HL-60/S4 treated with phorbol 12-myristate 13-acetate at 8.2 ng/mL for 4 days and 3 days (cell line): ENCODE measurements around the gene PTCD1.

Source experiments
- in situ Hi-C: fragments of 300-500 bp; cut with MboI; formaldehyde crosslinking; loops from 2 replicates; pipeline ENCODE4 v1.15.0; 2022; ENCODE audit warnings: low sequenced_read_pairs

The PTCD1 gene, protein sequence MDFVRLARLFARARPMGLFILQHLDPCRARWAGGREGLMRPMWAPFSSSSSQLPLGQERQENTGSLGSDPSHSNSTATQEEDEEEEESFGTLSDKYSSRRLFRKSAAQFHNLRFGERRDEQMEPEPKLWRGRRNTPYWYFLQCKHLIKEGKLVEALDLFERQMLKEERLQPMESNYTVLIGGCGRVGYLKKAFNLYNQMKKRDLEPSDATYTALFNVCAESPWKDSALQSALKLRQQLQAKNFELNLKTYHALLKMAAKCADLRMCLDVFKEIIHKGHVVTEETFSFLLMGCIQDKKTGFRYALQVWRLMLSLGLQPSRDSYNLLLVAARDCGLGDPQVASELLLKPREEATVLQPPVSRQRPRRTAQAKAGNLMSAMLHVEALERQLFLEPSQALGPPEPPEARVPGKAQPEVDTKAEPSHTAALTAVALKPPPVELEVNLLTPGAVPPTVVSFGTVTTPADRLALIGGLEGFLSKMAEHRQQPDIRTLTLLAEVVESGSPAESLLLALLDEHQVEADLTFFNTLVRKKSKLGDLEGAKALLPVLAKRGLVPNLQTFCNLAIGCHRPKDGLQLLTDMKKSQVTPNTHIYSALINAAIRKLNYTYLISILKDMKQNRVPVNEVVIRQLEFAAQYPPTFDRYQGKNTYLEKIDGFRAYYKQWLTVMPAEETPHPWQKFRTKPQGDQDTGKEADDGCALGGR

DNA sequence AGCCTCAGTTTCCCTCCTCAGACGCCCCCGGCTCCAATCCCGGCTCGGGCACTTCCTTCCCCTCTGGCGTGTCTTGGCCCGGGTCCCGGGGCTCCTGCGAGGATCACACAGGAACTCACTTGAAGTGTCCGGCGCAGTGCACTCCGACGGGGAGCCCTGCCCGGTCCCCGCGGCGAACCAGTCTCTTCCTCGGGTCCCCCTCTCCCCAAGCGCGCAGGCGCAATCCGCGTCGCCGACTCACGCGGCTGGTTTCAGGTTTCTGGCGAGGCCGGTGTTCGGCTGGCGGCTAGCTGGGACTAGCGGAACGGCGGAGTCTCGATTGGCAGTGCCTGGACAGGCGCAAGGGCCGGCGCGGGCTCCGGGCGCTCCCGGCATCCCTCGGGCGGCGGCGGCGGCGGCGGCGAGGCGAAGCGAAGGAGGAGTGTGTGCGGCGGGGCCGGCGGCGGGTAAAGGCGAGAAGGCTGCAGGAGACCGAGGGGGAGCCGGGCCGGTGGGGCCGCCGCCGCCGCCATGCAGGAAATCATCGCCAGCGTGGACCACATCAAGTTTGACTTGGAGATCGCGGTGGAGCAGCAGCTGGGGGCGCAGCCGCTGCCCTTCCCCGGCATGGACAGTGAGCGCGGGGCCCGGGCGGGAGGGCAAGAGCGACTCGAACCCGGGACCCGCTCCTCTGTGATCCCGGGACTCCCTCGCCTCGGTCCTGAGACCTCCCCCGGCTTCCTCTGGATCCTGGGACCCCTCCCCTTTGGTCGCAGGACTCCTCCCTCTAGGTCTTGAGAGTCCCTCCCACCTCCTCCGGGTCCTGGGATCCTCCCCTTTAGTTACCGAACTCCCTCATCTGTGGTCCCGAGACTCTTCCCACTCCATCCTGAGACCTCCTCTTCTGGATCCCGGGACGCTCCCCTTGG is at the start of gene PTCD1, which contains the start of gene CPSF4:
Gene PTCD1, minus strand, starts transcription at position 226 of the 908 bp plus-strand sequence. CDS start 3,556 bp downstream, outside the sequence.
Gene CPSF4, plus strand, starts transcription at position 371 of the 908 bp plus-strand sequence. Its CDS starts 140 bp downstream, at position 511.
- in situ Hi-C loops: no loop called here

DNA sequence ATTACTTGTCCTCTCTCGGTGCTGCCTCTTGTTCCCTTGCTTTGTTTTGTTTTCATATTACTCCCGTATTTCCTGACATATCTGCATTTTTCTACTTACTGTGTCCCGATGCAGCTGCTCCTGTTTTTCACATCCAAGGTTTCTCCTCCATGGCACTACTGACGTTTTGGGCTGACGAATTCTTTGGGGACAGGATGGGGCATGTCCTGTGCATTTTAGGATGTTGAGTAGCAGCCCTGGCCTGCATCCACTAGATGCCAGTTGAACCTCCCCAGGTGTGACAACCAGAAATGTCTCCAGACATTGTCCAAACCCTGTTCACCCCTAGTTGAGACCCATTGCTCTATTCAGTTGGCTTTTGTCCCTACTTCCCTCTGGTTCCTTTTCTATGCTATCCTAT is 46.5 kb upstream of the PTCD1 start:
- in situ Hi-C loops: no loop called here

DNA sequence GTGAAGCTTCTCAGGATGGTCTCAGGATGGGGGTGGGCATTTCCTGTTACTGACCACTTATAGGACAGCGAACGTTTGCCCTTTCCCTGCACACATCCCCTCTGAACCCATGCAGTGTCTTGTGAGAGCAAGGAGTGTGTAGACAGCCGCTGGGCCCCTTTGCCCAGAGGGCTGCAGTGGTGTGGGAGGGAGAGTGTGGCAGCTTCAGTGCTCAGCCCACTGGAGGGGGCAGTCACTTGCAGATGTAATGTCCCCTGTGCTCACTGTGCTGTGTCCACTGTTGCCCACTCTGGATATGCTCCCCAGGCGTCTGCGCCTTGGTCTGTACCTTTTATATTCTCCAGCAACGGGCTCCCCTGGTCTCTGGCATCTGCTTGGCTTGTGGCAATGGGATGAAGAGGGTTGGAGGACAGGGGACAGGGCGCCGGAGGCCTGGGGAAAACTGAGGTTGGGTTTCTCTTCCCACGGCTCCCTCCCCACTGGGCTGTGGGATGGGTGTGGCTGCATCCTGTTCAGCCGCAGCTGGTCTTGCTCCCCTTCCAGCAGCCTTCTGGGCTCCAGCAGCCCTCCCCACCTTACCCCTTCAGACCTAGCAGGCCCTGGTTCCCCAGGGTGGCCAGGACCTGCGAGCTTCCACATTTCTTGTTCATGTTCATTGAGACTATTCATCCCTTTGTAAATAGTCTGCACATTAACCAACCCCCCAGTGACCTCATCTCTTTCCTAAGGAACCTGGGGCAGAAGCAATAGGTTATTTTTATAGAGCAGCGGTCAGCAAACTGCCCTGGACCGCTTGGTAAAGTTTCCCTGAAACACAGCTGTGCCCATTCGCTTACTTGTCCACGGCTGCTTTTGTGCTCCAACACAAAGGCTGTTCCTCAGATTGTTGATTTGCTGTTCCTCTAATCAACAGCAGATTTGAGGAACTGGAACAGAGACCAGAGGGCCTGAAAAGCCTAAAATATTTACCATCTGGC is 40.2 kb upstream of the PTCD1 start:
- in situ Hi-C loops: no loop called here

DNA sequence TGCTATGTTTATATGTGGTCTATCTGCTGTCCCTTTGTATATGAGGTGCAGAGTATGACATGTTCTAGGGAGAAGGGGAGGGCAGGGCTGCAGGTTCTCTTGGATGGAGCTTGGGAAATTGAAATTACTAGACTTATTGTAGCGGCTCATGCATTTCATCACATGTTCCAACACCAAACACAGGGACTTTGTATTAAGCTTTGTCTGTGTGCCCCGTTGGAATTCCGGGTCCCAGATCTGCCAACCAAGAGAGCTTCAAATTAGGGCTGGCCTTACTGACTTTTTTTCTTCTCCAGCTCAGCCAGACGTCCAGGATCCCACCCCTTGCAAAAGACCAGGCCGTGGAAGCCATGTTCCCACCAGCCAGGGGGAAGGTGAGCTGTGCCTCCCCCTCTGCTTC is 37.5 kb upstream of the PTCD1 start:
- in situ Hi-C loops: no loop called here

DNA sequence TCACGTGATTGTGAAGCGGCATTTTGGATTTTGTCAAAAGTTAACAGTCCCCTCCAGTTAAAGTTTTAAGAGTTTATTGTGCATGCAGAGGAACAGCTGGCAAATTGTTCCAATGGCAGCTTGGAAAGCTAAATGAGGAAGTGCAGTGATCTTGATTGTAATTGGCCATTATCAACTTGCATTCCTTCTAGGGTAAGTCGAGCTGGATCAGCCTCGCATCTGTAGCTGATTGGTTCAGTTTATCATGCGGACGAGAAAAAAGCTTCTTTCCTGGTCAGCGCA is 34.7 kb upstream of the PTCD1 start:
- in situ Hi-C loops: no loop called here

DNA sequence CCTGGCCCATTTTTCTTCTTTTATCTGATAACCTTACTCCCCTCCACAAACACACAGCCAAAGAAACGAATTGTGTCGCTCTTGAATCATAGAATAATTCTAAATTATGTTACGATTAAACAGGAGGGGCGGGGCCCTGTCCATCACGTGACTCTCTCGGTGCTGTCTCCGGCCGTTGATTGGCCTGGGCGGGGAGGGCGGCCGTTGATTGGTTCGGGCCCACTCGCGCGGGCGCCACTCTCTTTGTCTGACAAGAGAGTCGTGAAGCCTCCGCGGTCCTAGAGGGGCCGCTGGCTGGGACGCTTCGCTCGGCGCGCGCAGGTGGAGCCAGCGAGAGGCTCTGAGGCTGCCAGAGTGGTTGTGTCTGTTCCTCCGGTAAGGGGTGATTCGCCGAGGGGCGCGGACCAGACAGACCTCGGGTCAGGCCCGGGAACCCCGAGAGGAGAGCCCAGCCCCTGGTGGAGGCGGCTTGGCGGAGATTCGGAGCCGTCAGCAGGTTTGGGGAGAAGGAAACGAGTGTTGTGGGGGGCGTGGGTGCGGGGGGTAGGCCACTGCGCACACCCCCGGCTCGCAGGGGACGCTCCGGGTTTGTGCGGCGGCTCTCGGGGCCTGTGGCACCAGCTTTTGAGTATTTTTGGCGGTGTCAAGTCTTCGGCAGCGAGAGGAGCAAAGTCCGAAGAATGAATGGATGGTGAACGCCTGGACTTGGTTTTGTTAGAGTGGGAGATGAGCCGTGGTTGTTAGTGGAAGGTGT is 34.1 kb upstream of the PTCD1 start, which contains the start of gene ZNF789:
Gene ZNF789, plus strand, starts transcription at position 330 of the 754 bp plus-strand sequence. CDS start 3,567 bp downstream, outside the sequence.
- in situ Hi-C loops: no loop called here

DNA sequence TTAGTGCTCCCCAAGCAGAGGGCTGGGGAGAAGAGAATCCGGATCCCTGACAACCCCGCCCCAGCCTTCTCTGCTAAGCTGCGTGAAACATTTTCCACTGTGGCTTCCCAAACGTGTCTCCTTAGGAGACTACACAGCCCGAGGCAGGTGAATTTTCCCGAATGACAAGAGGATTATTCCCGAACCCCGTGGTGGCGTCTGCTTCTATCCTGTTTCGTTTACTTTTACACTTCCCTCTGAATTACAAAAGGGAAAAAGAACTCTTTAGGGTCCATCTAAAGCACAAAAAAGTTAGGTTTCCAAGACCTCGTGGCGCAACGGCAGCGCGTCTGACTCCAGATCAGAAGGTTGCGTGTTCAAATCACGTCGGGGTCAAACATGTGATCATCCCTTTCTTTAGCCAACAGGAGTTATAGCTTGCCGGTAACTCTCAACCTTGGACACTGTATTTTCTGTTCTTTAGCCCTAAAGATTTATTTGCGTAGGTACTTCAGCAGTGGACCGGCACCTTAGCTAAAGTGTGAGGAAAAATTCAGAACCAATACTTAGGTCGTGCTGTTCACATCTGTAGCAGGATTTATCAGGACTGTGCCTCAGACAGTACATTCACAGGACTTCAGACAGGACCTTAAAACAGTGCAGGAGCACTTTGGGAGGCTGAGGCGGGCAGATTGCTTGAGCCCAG is 30.9 kb upstream of the PTCD1 start:
- in situ Hi-C loops: no loop called here

DNA sequence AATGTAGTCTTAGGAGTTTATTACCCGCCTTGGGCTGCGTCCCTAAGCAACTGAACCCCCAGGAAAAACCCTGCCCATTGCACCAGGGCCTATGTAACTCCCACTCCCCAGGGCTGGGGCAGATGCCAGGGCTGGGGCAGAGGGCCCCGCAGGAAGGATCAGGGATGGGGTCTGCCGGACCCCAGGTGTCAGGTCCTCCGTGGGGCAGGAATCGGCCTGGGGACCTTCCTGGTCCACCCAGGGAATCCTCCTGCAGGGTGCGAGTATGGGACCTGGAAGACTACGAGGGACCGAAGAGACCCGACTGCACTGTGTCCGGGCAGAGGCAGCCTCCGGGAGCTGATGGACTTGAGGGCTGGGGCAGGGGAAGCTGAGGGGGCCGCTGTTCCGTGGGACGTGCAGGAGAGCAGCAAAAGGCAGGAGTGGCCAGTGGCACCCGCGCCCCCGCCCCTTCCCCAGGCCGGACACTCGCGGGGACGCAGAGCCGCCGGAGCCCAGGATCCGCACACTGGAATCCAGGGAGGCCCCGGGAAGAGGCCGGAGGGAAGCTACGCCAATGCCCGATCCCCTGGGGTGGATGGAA is 29.8 kb upstream of the PTCD1 start:
- in situ Hi-C loops: no loop called here

DNA sequence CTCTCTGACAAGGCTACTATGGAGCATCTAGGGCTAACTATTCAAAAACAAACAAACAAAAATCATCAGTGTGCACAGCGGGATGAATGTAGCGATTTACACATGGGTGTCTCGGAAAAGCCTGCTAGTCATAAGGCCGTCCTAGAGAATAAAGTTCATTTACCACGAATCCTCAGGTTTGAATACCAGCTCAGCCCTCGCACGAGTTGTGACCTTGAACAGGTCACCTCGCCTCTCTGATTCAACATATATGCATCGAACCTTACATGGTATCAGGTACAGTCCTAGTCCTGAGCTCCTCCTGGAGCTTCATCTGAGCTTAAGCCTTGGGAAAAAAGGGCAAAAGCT is 26.8 kb upstream of the PTCD1 start:
- in situ Hi-C loops: no loop called here

DNA sequence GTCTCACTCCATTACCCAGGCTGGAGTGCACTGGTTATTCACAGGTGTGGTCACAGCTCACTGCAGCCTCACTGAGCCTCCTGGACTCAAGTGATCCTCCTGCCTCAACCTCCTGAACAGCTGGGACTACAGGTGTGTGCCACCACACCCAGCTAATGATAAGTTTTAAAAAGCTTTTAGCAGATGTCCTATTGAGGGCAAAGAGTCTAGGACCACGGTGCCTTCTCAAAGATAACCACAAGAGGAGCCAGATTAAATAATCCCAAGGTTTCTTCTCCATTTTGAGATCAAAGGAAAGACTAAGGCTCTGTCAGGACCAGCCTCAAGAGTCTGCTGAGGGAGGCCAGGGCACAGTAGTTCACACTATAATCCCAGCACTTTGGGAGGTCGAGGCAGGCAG is 22.6 kb upstream of the PTCD1 start:
- in situ Hi-C loops: no loop called here

DNA sequence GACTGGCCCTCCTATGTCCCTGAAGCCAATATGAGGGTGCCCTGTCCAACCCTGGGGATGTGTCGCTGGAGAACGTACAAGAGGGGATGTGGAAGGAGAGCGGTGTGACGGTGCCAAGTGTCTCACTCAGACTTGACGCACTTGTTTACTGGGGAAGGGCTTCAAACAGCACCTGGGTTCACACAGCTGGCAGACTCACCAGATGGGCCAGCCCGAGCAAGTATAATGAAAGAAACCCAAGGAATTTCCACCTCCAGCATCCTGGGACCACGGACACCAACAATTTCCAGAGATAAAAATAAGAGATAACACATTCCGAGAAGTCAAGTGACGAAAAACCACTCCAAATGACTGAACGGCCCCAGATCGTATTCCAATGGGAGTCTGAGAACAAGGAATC is 22.1 kb upstream of the PTCD1 start:
- in situ Hi-C loops: no loop called here

DNA sequence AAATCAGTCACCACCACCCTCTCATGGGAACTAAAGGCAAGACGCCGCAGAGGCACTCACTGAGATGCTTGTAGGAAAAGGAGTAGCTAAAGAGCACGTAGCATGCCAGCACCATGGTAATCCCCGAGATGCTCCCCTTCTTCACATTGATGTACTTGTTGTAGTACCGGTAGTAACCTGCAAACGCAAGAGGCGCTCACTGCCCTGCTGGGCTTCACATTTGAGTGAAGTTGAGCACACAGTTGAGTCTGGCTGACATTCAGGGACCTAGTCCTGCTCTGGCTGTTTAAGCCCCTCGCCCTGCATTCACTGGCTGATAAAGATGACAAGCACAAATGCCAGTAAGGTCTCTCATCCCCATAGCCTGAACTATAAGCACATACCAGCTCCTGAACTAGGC is 20.5 kb upstream of the PTCD1 start:
- in situ Hi-C loops: no loop called here

DNA sequence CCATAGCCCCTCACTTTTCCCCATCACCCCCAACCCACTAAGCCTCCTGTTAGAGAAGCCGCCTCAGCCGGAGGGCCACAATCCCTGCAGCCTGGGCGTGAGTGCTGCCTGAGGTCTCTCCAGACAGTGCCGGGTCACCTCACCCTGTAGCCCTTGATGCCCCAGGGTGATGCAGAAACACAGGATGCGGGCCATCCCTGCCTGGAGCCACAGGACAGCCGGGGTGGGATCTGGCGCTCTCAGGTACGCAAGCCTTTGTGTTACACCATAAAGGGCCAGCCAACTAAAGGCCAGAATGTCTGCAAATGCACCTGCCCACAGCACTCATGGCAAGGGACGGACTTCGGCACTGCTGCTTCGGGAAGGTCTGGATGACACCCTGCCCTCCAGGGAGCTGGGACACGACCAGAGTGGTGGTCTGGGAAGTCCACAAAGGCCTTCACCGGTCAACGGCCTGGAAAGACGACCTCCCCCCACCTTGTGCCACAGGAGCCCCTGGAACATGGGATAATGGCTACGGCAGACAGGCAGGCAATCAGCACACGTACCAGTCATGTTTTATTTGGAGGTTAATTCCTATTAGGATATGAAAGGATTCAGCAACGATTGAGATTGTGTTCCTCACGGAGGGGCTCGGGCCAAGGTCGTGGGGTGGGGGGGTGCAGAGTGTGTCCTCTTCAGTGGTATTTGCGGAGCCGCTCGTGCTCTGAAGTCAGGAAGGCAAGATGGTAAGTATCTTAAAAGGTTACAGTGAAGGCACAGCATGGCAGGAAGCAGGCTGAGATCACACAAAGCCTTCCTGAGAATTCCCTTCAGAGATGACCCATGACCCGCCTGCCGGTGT is 19.3 kb upstream of the PTCD1 start:
- in situ Hi-C loops: no loop called here

DNA sequence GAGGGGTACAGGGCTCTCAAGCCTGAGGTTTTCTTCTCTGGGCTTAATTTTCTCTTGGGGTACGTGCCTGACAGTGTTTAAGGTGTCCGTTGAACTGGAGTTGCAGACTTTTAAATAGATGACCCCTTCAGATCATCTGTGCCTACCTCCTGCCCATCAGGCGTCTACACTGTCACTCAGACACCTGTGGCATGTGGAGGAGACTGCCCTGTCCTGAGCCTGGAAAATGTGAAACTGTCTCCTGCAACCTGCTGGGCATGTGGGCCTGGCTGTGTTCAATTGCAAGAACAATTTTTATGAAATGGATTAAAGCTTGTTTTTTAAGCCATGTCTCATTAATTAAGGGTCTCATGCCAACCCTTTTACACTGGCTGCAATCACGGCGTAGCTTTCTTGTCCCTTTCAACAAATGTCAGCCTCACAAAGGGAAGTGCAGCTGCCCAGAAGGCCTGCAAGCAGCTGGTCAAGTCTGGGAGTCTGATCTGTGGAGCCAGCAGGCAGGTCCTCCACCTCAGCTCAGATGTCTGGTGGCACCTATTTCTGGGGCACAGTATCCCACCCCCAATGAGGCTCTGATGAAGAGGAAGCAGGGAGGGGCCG is 18.6 kb upstream of the PTCD1 start:
- in situ Hi-C loops: no loop called here

DNA sequence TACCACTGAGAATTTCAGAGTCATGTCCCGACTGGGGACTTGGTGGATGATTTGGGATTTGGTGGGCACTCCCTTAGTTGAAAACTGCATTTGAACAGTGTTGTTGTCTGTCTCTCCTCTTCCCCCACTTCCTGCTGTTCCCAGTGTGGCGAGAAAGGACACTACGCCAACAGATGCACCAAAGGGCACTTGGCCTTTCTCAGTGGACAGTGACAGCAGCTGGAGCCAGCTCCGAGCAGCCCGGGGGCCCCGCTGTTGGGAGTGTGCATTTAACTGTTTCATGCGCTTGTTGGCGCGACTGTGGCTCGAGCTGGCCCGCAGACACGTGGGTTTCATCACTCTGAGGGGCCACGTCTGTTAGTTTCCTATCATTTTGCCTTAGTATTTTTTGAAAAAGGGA is 17.7 kb upstream of the PTCD1 start:
- in situ Hi-C loops: no loop called here

DNA sequence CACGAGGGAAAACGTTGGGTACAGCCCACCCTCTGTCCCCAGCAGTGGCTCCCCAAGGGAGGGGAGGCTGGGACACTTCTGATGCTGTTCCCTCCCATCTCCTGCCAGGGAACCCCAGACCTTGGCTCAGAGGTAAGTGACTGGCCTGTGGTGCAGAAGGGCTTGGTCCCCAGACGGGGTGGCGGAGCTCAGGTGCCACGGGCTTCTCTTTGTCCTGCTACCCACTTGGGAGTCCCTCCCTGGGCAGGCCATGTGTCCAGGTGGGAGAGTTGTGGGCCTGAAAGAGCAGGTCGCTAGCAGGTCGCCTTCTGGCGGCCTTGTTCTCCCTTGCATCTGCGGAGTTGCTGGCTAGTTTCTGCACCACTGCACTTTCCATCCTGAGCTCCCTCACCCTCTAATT is 17.3 kb upstream of the PTCD1 start:
- in situ Hi-C loops: no loop called here

DNA sequence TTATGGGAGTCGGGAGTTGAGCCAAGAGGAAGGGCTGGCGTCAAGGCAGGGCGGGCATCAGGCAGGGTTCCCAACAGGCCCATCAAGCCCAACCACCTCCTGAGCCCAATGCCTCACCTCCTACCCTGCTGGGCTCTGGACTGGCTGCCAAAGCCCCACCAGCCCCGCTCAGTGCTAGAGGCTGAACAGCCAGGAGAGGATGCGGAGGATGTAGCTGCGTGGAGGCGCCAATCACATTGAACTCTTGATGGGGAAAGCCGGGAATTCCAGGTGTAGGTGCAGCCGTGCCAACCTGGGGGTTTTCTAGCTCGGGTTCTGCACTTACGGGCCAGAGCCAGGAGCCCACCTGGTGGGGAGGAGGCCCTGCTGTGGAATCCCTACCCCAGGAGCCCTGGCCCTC is 14.5 kb upstream of the PTCD1 start:
- in situ Hi-C loops: no loop called here
